Measurements from ENCODE around the gene ACSM6. TPM values are rescaled to one million over a fixed set of nuclear protein-coding genes. Genes with fewer than 3 reads are reported as not detected.

The ACSM6 gene
- polyA plus RNA-seq, 1 of the 3 experiments (the other 2 are of a cell fraction), result not detected

- Histone ChIP-seq H3K4me2 (0 out of 2 replicates have a peak overlapping the region, but pooled peaks have one; percentile 17), H3K9me3 (no peaks in the 10 kb centered on the region), H4K20me1 (ENCODE audit: insufficient read depth) (no peaks in the 10 kb centered on the region), H3K9ac (peak overlapping the region; percentile 55), H3K4me3 (ENCODE audit: low read depth in 2 of 2, low read length in 1 of 2) (no peak overlapping the region), H2AFZ (ENCODE audit: low read depth) (no peak overlapping the region), H3K4me1 (ENCODE audit: control insufficient read depth in 1 of 2, insufficient read depth in 2 of 2, low read depth in 1 of 2, low read length in 1 of 2) (peaks cover 5 to 8% of the 10 kb centered on the region in 2 experiments; a peak in 2 of 4 replicates), H3K79me2 (ENCODE audit: insufficient read depth) (peaks cover 16% of the 10 kb centered on the region; the same call in 1 of the 2 replicates), H3F3A (replicated peaks; ENCODE audit: insufficient read depth) (no peaks in the 10 kb centered on the region), H3K9me2 (no peaks in the 10 kb centered on the region), H3K27ac (ENCODE audit: low read depth in 2 of 2, low read length in 1 of 2) (peak overlapping the region in 1 of 2 experiments; percentile 84; a peak in 2 of 4 replicates), H3K27me3 (ENCODE audit: insufficient read depth) (no peaks in the 10 kb centered on the region), H3K36me3 (replicated peaks in 1 of 2; ENCODE audit: control insufficient read depth in 1 of 2, insufficient read depth in 2 of 2, low read length in 1 of 2) (peaks cover 3 to 32% of the 10 kb centered on the region in 2 experiments)
- CTCF ChIA-PET, result interaction anchor here (1.2 to 4.7 kb wide), 2 partner anchors 24 to 97 kb away, joined by 3 to 17 read pairs; no protein-coding TSS in a partner anchor
- WGBS (ENCODE audit: low lambda C conversion rate), result 4% methylated on average over 1 of the region's 1 CpG
- DNase-seq, result peak; percentile 35
- POLR2A ChIA-PET, result no interaction called here
- TF ChIP-seq FOXM1 (IDR thresholded peaks at IDR 0.05; ENCODE audit: low read depth) (no peak), EP300 (IDR thresholded peaks at IDR 0.05; ENCODE audit: borderline replicate concordance in 1 of 2, low read depth in 1 of 2, low read length in 1 of 2) (peak in 1 of 2 experiments; percentile 53; a peak in 1 of 4 replicates), FOXJ3 (CRISPR knock-in tag; IDR thresholded peaks at IDR 0.05) (no peak), SIN3A (IDR thresholded peaks at IDR 0.05; ENCODE audit: borderline replicate concordance, low read depth, low read length) (no peak), GATA2 (CRISPR knock-in tag; IDR thresholded peaks at IDR 0.05) (no peak), TCF12 (IDR thresholded peaks at IDR 0.05) (peak; percentile 47), JUND (IDR thresholded peaks at IDR 0.05) (peak; percentile 25; the same call in 1 of the 2 replicates), RXRA (IDR thresholded peaks at IDR 0.05; ENCODE audit: borderline replicate concordance, low read depth) (no peak), CHD2 (IDR thresholded peaks at IDR 0.05; ENCODE audit: low read length, partially characterized antibody) (no peak), ZBTB33 (IDR thresholded peaks at IDR 0.05; ENCODE audit: borderline replicate concordance, low read depth) (no peak), RCOR1 (IDR thresholded peaks at IDR 0.05; ENCODE audit: low read length) (no peak), REST (IDR thresholded peaks at IDR 0.05; ENCODE audit: low read depth, low read length) (no peak), FOSL2 (IDR thresholded peaks at IDR 0.05; ENCODE audit: borderline replicate concordance, low read depth) (no peak; the same call in 1 of the 2 replicates), CTCF (IDR thresholded peaks at IDR 0.05) (no peak), USF1 (IDR thresholded peaks at IDR 0.05; ENCODE audit: borderline replicate concordance, low read depth) (no peak), PBX3 (IDR thresholded peaks at IDR 0.05) (peak; percentile 39), IRF3 (IDR thresholded peaks at IDR 0.05; ENCODE audit: low read depth, low read length) (no peak), NRF1 (IDR thresholded peaks at IDR 0.05; ENCODE audit: low read depth, low read length) (no peak), MXI1 (IDR thresholded peaks at IDR 0.05; ENCODE audit: low read depth, low read length) (no peak), RFX5 (IDR thresholded peaks at IDR 0.05; ENCODE audit: low read length) (no peak), MAX (IDR thresholded peaks at IDR 0.05; ENCODE audit: low read depth) (no peak), ELF1 (IDR thresholded peaks at IDR 0.05) (no peak), POLR2AphosphoS5 (IDR thresholded peaks at IDR 0.05; ENCODE audit: low read depth, low read length) (no peak), SMC3 (IDR thresholded peaks at IDR 0.05; ENCODE audit: low read depth, low read length) (no peak)
Observed at GRCh38 chr10:95266674-95267095, 72.6 kb downstream of the ACSM6 start.
